Kidney epithelial cell (primary cell): Measurements from ENCODE around the gene CCL11. TPM values are rescaled to one million over a fixed set of nuclear protein-coding genes. Genes with fewer than 3 reads are reported as not detected.
A peak's percentile ranks its signal among the peaks of the same experiment; 100 is the strongest.

Experiments used
- DNase-seq: peaks from one replicate; pipeline ENCODE4 v3.0.0-alpha.2; 2010; ENCODE audit warnings: low read depth
- H3K27me3 ChIP-seq: 2 replicates; pipeline ENCODE4 v1.6.0; 2011; ENCODE audit warnings: low read length; ENCODE audit not compliant: control insufficient read depth, insufficient read depth
- H3K36me3 ChIP-seq: 2 replicates; pipeline ENCODE4 v1.5.1; 2011; ENCODE audit warnings: low read length; ENCODE audit not compliant: control insufficient read depth, insufficient read depth
- H3K4me3 ChIP-seq: 2 replicates; pipeline ENCODE4 v1.5.1; 2011; ENCODE audit warnings: low read depth, mild to moderate bottlenecking, control low read depth, low read length
- total RNA-seq: library from RNA; depleted of rRNA; stranded (reverse); fragments of >200 nt; gene quantifications from 2 replicates; pipeline ENCODE4 v1.2.3, GENCODE V29; 2015
- TF ChIP-seq, protein P1 (sequence below): IDR thresholded peaks from 2 replicates; pipeline ENCODE4 v1.5.1; 2011; ENCODE audit warnings: mild to moderate bottlenecking, moderate library complexity, low read length, control low read depth, inconsistent platforms; ENCODE audit not compliant: insufficient read depth, poor library complexity, severe bottlenecking

The CCL11 gene
- total RNA-seq, 1 donor from 2014 or later, result not detected

DNA sequence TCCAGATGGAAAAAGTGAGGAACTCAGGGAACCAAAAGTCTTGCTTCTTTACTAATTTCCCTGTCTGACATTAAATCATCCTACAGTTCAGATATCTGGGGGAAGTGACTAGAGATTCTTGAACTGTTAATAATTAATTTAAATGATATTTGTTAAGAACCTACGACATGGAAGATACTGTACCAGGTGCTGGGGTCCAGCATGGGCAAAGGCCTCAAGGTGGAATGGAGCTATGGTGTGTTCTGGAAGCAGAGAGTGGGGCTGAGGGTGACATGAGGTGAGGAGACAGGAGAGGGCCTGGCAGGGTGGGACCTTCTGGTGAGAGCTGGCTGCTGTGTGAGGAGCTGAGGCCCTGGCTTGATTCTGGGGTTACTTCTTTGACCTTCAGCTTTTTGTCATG is 36.5 kb upstream of the CCL11 start:
- H3K4me3 ChIP-seq, result no peak overlapping the region
- no peaks in the 10 kb centered on the region for H3K36me3 ChIP-seq
- TF ChIP-seq, protein P1, sequence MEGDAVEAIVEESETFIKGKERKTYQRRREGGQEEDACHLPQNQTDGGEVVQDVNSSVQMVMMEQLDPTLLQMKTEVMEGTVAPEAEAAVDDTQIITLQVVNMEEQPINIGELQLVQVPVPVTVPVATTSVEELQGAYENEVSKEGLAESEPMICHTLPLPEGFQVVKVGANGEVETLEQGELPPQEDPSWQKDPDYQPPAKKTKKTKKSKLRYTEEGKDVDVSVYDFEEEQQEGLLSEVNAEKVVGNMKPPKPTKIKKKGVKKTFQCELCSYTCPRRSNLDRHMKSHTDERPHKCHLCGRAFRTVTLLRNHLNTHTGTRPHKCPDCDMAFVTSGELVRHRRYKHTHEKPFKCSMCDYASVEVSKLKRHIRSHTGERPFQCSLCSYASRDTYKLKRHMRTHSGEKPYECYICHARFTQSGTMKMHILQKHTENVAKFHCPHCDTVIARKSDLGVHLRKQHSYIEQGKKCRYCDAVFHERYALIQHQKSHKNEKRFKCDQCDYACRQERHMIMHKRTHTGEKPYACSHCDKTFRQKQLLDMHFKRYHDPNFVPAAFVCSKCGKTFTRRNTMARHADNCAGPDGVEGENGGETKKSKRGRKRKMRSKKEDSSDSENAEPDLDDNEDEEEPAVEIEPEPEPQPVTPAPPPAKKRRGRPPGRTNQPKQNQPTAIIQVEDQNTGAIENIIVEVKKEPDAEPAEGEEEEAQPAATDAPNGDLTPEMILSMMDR, result no peak
- no peaks in the 10 kb centered on the region for H3K27me3 ChIP-seq
- no peak for DNase-seq

DNA sequence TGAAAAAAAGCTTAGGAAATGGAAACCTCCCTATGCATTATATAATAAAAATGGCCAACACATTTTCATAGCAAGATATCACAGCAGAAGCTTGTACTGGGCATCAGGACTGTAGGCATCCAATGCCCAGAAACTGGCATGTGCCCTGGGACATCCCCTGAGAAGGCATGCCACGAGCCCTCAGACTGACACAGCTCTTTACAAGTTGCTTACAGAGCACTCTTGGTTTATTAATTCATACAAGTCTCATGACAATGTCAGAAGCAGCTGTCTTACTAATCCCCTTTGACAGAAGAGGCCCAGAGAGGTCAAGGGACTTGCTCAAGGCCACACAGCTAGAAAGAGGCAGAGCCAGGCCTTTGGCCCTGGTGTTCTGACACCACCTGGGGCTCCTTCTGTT is 36.1 kb upstream of the CCL11 start:
- H3K27me3 ChIP-seq, result no peaks in the 10 kb centered on the region

DNA sequence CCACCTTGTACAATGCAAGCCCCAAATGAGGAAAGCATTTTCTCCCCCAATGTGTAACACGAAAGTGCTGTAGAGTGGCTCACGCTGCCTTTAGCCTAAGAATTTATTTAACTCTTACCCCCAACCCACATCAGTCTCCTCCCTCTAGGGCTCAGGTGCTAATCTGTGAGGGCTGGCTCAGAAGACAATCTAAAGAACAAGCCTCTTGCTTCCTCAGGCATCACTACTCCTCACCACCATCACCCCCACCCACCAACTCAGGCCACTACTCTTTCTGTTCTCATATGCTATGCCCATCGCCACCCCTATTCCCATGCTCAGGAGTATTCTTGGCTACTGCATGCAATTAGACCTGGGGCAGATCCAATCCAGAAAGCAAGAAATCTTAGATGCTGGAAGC is 34.4 kb upstream of the CCL11 start:
- H3K36me3 ChIP-seq, result no peaks in the 10 kb centered on the region
- no peaks in the 10 kb centered on the region for H3K27me3 ChIP-seq
- TF ChIP-seq, protein P1, result no peak
- no peak for DNase-seq
- H3K4me3 ChIP-seq, result no peak overlapping the region

More for the DNA sequence above, 36.1 kb upstream of the CCL11 start:
- Histone ChIP-seq H3K36me3 (no peaks in the 10 kb centered on the region), H3K4me3 (no peak overlapping the region)
- TF ChIP-seq, protein P1, result no peak
- DNase-seq, result no peak

DNA sequence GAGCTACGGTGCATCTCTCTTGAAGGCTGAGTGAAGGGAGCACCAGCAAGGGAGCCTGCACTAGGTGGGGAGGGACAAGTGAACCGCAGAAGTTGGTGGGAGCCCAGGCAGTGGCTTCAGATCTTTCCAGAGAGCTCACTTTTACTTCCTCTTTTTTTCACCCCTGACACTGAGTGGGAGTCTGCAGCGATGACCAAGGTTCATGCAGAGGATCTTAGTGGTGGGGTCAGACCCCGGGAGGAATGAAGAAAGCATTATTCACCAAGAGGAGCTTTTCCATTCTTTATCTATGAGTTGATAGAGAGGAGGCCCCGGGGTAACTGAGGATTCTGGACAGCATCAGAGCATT is 33.5 kb upstream of the CCL11 start:
- no peak for DNase-seq
- Histone ChIP-seq H3K36me3 (no peaks in the 10 kb centered on the region), H3K27me3 (no peaks in the 10 kb centered on the region), H3K4me3 (no peak overlapping the region)
- TF ChIP-seq, protein P1, result no peak

DNA sequence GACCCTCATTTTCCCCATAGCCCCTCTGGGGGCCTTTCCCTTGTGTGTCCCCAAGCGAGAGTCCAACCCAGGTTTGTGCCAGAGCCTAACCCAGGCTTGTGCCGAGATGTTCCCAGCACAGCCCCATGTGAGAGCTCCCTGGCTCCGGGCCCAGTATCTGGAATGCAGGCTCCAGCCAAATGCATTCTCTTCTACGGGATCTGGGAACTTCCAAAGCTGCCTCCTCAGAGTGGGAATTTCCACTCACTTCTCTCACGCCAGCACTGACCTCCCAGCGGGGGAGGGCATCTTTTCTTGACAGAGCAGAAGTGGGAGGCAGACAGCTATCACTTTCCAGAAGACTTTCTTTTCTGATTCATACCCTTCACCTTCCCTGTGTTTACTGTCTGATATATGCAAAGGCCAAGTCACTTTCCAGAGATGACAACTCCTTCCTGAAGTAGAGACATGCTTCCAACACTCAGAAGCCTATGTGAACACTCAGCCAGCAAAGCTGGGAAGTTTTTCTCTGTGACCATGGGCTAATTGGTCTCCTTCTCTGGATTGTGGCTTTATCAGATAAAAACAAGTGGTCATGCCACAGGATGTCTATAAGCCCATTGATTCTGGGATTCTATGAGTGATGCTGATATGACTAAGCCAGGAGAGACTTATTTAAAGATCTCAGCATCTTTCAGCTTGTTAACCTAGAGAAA is 33.0 kb upstream of the CCL11 start:
- no peak overlapping the region for H3K4me3 ChIP-seq
- peak; percentile 70 for DNase-seq
- no peaks in the 10 kb centered on the region for H3K36me3 ChIP-seq
- TF ChIP-seq, protein P1, result no peak
- H3K27me3 ChIP-seq, result no peaks in the 10 kb centered on the region

DNA sequence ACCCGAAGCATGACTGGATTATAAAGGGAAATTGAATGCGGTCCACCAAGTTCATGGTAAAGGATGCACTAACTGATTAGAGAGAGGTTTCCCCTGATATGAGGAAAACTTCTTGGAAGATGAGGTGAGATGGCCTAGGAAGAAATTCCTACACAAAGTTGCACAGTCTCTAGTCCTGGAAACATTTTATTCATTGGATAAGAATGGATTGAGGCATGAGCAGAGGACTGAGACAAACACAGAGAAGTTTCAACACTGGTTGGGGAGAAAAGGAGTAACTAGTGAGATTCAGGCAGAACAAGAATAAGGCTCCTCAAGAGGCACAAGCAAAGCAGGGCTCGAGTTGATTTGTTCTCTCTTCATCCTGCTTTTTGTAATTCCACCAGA is 32.4 kb upstream of the CCL11 start:
- DNase-seq, result no peak
- Histone ChIP-seq H3K36me3 (no peaks in the 10 kb centered on the region), H3K4me3 (no peak overlapping the region), H3K27me3 (no peaks in the 10 kb centered on the region)
- TF ChIP-seq, protein P1, result no peak
